ENCODE results near the gene NEK4.
A peak's percentile ranks its signal among the peaks of the same experiment; 100 is the strongest.

The NEK4 gene

GRCh38 chr3:52705438-52705687, 65.4 kb downstream of the NEK4 start:
- DNase-seq (ENCODE audit: low read depth in 4 of 4, low spot score in 1 of 4) = no peak

DNA sequence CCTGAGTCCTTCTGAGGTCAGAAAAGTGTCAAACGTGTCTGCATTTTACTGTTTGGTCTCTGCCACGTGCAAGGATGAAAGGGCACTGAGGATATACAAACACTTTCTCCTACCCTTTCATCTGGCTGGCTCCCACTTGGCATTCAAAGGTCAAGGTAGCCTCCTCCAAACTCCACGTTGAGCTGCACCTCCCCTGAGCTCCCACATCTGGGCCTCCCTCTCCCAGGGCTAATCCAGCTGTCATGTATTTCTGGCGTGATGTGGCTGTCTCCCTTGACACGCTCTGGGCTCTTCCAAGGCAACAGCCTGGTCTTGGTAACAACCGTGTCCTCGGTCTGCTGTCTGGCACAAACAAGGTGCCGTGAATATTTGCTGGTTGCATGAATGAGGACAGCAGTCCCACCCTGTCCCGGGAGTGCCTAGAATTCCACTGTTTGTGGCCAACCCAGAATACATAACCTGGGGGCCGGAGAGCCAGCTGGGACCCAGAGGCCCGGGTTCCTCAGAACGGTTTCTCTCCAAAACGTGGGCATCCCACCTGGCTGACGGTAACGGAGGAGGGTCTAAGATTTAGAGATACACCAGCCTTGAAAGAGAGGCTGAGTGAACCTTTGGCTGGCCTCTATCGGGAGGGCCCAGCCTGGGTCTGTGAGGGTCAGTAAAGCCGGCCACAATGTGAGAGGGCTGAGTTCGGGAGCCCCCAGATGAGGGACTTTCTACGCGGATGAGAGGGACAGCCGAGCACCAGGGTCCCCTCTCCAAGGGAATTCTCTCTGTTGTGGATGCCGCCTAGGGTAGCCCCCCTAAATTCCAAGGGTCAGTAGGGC, 65.9 kb downstream of the NEK4 start:
- DNase-seq (ENCODE audit: low read depth in 4 of 4, low spot score in 1 of 4) = no peak

DNA sequence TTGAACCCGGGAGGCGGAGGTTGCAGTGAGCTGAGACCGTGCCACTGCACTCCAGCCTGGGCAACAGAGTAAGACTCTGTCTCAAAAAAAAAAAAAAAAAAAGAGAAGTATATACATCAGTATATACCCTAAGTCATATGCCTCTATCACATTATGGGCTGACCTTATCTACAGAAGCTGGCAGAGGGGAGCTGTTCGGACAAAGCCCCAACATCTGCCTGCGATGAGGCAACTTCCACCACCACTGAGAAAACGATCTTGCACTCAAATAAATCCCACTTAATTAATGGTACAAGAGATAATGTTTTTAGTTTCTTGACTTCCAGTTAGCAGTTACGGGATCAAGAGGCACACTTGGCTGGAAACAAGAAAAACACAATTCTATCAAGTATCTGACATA, 67.4 kb downstream of the NEK4 start:
- no peak for DNase-seq (ENCODE audit: low read depth in 4 of 4, low spot score in 1 of 4)

- DNase-seq (ENCODE audit: low read depth in 4 of 4, low spot score in 1 of 4) = no peak
Observed at GRCh38 chr3:52697632-52697965, 73.1 kb downstream of the NEK4 start.

DNA sequence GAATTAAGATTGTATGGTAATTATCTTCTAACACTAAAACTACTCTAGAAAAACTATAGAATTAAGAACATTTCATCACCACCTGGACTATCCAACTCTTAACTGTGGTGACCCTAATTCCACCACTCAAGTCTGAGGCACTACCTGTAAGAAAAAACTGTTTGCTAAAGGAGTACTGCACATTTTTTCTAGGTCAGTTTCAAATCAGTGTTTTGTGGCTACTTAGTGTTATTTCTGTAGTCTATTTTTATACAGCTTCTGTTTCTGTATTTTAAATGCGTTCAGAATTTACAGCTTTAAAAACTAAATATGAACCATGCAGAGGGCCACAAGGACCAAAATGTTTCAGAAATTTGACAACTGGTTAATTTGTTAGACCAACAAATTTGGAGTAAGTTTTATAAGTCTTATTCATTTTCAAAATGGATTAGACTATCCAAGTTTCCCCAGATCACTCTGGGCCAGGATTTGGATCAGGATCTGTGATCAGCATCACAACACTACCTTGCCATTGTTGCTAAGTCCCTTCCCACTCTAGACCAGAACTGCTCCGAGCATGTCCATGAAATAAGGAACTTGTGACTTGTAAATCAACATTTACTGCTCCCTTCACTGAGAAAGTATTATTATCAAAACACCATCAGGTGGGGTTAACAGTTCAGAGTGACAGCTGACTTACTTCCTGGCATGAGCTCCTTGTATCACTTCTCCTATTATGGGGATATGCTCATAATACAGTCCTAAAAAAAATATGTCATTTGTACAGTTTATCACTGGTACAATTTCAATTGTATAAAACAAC, 73.7 kb downstream of the NEK4 start:
- no peak for DNase-seq (ENCODE audit: low read depth in 4 of 4, low spot score in 1 of 4)

- no peak for DNase-seq (ENCODE audit: low read depth in 4 of 4, low spot score in 1 of 4)
Observed at GRCh38 chr3:52695798-52696671, 74.7 kb downstream of the NEK4 start.

DNA sequence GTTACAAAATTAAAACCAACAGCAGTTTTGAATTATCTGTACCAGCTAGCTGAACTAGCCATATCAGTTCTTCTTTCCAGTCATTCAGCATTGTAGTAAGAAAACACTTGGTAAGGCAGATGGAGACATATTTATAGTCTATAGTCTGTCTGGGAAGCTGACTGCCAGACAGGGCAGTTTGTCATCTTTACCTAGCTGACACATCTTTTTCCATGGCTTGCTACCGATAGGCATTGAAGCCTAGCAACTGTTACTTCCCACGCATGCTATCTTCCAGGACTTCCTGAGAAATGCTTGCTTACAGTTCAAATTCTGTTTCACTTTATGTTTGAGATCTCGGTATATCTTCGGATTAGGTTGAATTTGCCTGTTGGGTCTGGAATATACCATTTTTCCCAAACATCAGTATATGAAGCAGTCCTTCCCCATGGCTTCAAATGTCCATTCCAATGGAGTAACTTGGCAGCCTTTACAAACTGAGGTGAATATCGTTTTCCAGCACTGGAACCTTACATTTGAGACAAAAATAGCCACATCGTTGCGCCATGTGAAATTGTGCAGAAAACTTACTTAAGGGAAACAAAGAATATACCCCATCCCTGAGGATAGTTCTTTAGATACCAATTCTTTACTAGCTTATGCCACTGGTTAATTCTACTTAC, 76.1 kb downstream of the NEK4 start:
- DNase-seq (ENCODE audit: low read depth in 4 of 4, low spot score in 1 of 4) = no peak

DNA sequence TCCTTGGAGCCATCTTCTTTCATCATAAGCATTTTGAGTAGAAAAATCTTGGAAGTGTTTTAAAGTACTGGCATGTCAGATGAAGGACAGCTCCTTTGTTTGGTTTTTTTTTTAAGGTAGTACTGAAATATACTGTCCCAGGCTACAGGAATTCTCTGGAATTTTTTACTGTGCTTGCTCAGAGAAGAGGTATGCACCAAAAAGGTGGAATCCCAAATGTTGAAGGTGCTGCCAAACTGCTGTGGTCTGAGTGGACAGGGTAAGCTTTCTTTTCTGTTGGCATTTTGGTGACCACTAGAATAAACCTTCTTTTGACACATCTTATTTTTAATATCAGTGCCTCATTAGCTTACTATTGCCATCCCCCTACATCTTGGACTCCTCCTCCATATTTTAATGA, 77.7 kb downstream of the NEK4 start:
- DNase-seq (ENCODE audit: low read depth in 4 of 4, low spot score in 1 of 4) = no peak

DNA sequence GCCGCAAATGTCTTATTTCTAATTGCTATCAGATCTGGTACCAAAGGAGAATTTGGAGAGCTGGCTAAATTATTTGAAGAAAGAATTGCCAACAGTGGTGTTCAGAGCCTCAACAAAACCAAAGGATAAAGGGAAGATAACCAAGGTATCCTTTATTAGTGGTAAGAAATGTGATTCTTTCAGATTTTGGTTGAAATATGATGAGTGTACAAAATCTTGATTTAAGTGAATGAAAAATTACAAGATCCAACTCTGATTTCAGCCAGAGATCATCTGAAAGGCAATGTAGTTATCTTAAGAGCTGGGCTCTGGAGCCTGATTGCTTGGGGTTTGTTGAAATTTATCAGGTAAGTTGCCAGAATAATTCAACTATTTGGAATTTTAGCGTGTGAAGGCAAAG, 80.2 kb downstream of the NEK4 start:
- no peak for DNase-seq (ENCODE audit: low read depth in 4 of 4, low spot score in 1 of 4)

DNA sequence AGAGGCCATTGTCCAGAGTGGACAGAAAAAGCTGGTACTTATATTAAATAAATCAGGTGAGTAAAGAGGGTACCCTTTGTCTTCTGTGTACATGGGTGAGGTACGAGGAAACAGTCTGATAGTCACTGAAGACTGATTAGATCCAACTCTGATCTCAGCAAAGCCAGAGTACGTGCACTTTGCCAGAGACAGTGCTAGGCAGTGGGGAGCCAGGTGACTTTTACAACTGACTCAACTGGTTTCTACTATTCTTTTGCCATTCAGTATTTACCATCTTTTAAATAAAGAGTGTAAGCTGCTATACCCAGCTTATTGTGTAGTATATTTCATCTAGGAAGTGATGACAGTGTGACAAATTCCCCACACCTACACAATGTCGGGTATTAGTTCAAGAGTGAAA, 81.6 kb downstream of the NEK4 start:
- DNase-seq (ENCODE audit: low read depth in 4 of 4, low spot score in 1 of 4) = no peak

DNA sequence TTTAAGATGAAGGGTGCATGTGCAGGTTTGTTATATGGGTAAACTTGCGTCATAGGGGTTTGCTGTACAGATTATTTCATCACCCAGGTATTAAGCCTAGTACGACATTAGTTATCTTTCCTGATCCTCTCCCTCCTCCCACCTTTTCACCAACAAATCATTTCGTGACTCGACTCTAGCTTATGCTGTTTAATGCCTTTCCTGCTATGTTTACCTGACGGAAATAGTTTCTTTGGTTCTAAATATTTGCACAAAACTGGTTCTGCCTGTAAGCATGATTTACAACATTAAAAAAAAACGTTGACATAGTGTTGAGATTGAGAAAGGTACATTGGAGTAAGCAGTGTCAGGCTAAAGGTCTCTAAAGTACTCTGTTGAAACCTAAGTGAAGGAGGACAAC, 82.5 kb downstream of the NEK4 start:
- no peak for DNase-seq (ENCODE audit: low read depth in 4 of 4, low spot score in 1 of 4)

DNA sequence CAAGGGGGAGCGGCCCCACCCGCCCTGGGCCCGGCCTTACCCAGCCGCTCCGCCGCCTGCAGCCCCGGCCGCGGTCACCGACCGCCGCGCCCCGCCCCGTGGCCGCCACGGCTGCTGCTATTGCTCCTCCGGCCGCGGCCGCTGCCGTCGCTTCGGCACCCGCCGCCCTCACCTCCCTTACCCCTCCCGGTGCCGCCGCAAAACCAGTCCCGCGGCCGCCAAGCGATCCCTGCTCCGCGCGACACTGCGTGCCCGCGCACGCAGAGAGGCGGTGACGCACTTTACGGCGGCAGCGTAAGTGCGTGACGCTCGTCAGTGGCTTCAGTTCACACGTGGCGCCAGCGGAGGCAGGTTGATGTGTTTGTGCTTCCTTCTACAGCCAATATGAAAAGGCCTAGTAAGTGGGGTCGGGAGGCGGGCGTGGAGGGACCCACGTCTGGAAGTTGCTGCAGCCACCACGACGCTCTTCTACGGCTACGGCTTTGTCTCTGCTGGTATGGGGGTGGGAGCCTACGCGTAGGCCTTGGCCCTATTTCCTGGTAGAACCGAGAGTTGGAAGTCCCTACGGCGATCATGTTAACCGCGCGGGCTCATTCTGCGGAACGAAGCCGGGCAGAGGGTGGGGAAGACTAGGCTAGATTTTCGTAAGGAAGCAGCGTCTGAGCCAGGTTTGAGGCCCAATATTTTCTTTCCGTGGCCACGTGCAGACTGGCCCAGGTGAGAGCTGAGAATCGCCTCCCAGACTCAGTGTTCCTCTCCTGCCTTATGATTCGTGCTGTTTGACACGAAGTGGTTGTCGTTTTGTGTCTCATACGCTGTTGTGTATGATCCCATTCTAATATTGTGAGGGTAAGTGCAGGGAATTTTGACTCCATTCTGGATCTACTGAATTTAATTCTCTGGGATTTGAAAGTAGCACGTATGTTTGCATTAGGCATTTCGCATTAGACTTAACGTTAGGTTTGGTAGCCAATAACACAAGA, 84.7 kb downstream of the NEK4 start, which contains the start of the genes GNL3 and PBRM1:
TSS of gene GNL3 (plus strand) at position 324 of the 983 bp plus-strand sequence. CDS start at position 385, 61 bp downstream.
TSS of gene PBRM1 (minus strand) at position 205 of the 983 bp plus-strand sequence.
- DNase-seq (ENCODE audit: low read depth in 4 of 4, low spot score in 1 of 4) = peak; percentile 78 to 91 (median 85)

GRCh38 chr3:52685285-52685708, 85.4 kb downstream of the NEK4 start:
- peak; percentile 49 to 83 (median 62) for DNase-seq (ENCODE audit: low read depth in 4 of 4, low spot score in 1 of 4)

DNA sequence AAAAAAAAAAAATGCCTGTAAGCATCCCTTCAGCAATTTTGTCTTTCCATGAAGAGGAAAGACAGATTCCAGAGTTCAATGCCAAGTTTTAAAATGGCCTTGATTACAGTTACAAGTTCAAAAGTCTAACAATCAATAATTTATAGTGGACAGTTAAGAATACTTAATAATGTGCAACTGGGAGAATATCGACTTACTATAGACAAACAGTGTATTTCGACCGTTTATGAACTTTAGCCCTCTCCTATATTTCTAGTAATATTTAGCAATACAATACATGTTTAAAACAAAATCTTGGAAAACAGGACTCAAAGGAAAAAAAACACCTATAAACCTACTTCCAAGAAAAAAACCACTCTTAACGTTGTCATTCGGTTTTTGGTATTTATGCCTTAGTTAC, 86.6 kb downstream of the NEK4 start:
- no peak for DNase-seq (ENCODE audit: low read depth in 4 of 4, low spot score in 1 of 4)

- no peak for DNase-seq (ENCODE audit: low read depth in 4 of 4, low spot score in 1 of 4)
Observed at GRCh38 chr3:52683611-52684010, 87.1 kb downstream of the NEK4 start.

DNA sequence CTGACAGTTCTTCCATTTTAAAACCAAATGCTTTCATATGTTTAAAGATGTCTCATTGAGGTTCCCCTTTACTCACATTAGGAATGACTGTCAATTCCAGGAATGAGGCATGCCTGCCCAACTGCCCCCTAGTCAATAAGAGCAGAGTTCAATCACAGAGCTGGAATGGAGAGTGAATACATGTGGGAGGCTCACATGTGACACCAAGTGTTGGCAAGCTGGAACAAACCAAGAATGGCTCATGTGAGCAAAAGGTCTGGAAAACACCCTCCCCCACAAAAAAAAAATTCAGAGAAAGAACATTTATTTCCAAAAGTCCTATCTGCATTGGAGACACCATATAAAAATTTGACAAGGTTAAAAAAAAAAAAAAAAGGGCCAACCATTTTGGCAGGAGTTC, 88.7 kb downstream of the NEK4 start:
- no peak for DNase-seq (ENCODE audit: low read depth in 4 of 4, low spot score in 1 of 4)

DNA sequence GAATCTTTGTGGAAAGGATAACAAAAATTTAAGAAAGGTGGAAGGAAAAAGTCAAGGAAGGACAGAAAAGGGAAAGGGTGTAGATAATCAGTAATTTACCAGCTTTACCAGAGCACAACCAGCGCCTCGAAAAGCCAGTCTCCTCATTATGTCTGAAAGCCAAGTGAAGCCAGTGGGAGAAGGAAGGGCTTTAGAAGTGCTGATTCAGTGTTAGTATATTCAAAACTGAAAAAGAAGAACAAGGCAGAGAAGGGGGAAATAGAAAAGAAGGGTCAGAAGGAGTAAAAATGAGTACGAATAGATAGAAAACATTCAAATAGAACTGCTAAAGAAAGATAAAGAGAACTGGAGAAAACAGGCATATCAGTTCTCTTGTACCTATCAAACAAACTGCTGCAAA, 89.1 kb downstream of the NEK4 start:
- DNase-seq (ENCODE audit: low read depth in 4 of 4, low spot score in 1 of 4) = no peak

- DNase-seq (ENCODE audit: low read depth in 4 of 4, low spot score in 1 of 4) = no peak
Observed at GRCh38 chr3:52679811-52680210, 90.9 kb downstream of the NEK4 start.

DNA sequence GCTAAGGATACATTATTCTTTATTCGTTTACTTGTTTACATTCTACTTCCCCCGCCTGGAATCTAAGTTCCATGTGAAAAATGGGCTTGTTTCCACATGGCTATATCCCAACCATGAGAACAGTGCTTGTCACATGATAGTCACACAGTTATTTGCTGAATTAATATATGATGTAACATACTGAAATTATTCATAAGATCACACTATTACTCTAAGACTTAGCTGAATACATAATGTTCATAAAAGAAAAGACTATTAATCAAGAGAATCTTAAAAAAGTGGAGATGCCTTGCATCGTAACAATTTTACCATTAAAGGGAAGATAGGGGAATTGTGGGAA, 91.6 kb downstream of the NEK4 start:
- DNase-seq (ENCODE audit: low read depth in 4 of 4, low spot score in 1 of 4) = no peak

Data from stimulated activated CD4-positive, alpha-beta T cell treated with anti-CD3 and anti-CD28 coated beads, Interleukin-1b, Interleukin-23, amount 100 ng/mL, for 24 hours (primary cell).